LNCAP (cell line): ENCODE data around the gene RAPGEF4.

Experiments
- CTCF ChIP-seq: fragments of 450-650 bp; IDR thresholded peaks from 2 replicates; pipeline ENCODE4 v1.5.1; 2017; ENCODE audit warnings: mild to moderate bottlenecking

The RAPGEF4 gene

DNA sequence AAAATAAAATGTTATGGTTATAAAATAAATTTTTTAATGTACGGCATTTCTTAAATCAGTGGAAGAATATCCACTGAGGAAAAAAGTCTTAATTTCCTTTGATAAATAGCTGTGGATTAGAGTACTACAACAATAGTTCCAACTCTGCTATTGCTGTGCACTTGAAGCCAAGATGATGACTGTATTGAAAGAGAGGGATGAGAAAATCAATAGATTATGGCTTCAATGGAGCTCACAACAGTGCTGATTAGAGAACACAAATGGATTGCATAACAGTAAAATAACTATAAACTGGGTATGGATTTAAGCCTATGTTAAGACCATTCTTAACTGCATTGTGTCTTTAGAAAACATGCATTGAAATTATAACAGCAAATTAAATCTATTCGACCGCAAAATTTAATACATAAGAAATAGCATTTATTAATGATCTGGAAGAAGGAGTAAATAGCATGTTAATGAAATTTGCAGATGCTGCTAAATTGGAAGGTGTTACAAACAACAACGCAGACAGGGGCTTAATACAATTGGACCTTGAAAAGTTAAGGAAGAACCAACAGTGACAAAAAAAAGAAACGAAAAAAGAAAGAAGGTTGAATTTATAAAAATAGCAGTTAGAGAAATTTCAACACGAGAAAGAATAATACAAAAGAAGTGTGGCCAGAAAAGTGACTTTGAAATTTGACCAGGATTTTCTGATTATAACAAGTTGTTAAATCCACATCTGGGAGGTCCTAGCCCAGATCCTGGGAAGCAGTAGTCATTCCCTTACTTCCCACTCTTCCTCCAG is 331.4 kb downstream of the RAPGEF4 start:
- no peak for TF ChIP-seq CTCF

GRCh38 chr2:173075056-173075780 is 339.6 kb downstream of the RAPGEF4 start:
- TF ChIP-seq CTCF, result no peak

- TF ChIP-seq CTCF, result peak; percentile 45; the same call in 1 of the 2 replicates
These were observed 340.3 kb downstream of the RAPGEF4 start, which contains the start of gene MAP3K20 for GRCh38 chr2:173075781-173076580. TSS of gene MAP3K20 (plus strand) at chr2:173075846. CDS start at chr2:173091032, 15,186 bp downstream.

- no peak for TF ChIP-seq CTCF
These were observed 341.1 kb downstream of the RAPGEF4 start for GRCh38 chr2:173076581-173077345.

GRCh38 chr2:173077506-173078177 is 342.0 kb downstream of the RAPGEF4 start:
- TF ChIP-seq CTCF, result no peak

DNA sequence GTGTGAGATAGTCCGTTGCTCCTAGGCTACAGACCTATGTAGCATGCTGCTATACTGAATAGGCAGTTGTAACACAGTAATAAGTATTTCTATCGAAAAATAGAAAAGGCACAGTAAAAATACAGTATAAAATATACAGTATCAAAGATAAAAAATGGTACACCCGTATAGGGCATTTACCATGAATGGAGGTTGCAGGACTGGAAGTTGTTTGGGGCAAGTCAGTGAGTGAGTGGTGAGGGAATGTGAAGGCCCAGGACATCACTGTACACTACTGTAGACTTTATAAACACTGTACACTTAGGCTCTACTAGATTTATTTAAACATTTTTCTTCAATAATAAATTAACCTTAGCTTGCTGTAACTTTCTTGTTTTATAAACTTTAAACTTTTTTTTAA is 343.5 kb downstream of the RAPGEF4 start:
- no peak for TF ChIP-seq CTCF
